HG02938 (cell line): ENCODE measurements around the gene NFIX.
A peak's percentile ranks its signal among the peaks of the same experiment; 100 is the strongest.

Experiments
- ATAC-seq: cut with Tn5 transposase; IDR thresholded peaks from one replicate; pipeline ENCODE4 v1.9.1; 2021; ENCODE audit warnings: mild to moderate bottlenecking, moderate library complexity; ENCODE audit not compliant: unreplicated experiment

Gene NFIX

DNA sequence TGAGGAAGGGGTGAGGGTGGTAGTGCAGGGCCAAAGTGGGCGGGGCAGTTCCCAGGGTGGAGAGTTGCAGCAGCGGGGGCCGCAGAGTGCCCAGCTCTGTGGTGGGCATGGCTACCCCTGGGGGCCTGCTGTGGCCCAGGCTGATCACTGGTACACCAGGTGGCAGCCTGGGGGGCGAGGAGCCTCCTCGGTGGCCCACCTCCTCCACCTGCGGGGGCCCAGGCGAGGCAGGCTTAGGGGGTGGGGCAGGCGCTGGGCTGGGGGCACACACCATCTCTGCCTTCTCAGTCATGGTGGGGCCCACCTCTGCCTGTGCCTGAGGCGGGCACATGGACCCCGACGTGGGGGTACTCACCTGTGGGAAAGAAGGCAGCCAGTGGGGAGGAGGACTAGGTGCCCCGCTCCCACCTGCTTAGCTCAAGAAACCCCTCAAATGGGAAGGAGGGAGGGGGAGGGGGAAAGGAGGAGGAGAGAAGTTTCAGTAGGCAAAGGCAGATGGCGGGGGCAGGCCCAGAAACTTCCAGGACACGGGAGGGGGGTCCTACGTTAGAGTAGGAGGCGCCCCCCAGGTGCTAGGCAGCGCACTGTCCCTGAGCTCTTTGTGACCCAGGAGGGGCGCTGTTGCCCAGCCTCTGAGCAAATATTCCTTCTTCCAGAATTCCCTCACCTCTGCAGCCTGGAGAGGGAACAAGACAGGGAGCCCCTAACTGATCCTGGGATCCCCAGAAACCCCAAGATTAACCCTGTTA, 105.7 kb downstream of the NFIX start:
- no peak for ATAC-seq

DNA sequence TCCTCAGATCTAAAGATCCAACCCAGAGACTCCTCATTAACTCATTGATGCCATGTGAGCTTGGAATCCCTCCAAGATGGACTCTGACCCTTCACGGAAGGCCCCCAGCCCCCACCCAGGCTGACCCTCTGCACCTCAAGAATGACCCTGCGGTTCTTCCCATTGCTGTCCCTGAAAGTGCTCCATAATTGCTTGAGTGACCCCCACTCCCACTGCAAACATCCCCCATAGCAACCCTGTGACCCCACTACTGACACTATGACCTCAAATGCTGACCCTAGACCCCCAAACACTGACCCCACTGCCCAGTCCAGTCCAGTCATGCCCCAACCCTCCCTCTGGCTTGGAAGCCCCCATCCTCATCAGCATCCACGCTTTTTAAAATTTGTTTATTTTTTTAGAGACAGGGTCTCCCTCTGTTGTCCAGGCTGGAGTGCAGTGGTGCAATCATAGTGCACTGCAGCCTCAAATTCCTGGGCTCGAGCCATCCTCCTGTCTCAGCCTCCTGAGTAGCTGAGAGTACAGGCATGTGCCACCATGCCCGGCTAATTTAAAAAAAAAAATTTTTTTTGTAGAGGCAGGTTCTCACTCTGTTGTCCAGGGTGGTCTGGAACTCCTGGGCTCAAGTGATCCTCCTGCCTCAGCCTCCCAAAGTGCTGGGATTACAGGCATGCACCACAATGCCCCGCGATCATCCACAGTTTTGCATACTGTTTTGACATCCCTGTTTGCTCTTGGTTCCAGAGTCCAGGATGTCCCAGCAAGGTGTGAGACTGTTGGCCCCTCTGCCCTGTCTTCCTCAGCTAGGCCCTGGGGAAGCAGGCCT, 106.5 kb downstream of the NFIX start:
- ATAC-seq: no peak

- no peak for ATAC-seq
Observed at GRCh38 chr19:13102416-13102665, 107.1 kb downstream of the NFIX start.

- ATAC-seq: no peak
Observed at GRCh38 chr19:13102666-13103580, 107.6 kb downstream of the NFIX start, which contains the start of gene LYL1. LYL1 (minus strand) TSS chr19:13102858; CDS start chr19:13101171, 1,687 bp downstream.

GRCh38 chr19:13103581-13104359, 108.5 kb downstream of the NFIX start:
- no peak for ATAC-seq

- ATAC-seq: no peak
Observed at GRCh38 chr19:13104360-13104847, 109.1 kb downstream of the NFIX start.

DNA sequence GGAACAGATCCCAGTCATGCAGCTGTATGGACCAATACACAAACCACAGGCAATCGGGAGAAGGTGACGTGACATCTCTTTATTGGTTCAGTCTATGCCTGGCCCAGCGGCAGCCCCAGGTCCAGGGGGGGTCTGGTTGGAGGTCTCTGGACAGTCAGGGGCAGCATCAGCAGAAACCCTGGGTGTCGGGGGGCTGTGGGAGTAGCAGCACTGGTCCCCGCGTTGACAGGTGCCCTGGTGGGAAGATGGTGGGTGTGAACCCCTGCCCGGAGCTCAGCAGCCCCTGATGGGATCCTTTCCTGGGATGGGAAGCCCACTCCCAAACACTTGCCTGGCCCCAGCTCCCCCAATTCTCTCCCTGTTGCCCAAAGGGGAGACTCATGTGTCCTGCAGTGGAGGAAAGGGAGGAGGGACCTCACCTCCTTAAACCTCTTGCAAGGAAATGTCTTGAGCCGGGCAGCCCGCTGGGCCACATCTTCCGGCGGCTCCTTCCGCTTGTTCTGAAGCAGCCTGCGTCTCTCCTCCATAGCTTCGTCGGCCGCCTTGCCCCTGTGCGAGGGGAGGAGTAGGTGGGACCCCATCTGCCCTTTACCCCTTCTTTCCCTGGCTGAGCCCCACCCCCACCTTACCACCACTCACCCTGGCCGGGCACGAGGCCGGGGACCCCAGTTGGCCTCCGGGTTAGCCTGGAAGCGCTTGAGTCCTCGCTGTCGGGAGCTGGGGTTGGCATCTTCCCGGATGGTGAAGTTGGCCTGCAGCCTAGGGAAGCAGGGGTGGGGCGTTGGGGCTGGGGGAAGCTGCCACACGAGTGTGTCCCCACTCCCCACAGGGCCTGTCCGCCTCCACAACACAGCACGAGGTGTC, 109.8 kb downstream of the NFIX start:
- ATAC-seq: no peak

DNA sequence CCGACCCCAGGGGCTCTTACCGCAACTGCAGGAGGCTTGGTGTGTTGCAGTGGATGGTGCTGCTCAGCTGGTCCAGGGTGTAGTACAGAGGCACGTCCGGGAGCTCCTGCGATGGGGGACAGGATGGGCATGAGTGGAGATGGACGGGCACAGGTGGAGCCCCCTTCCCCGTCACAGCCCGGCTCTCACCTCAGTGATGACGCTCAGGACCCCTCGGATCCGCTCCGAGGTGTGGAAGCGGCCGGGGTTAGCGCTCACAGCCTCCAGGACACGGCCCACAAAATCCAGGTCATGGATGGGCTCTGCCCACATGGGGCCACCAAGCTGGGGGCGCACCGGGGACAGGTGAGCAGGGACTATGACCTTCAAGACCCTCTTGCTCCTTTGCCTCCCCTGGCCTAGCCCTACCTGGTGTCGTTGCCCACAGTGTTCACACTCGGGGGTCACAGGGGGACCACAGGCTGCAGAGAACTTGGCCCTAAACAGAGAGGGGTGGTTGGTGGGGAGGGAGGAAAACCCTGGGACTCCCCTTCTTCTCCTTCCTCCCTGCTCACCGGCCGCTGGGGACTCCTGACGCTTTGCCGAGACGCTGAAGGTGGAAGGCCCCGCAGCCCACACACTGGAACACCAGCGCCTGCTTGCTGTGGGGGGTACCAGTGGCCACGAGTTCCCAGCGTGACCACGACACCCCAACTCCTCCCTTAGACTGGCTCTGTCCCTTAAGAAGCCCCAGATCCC, 114.3 kb downstream of the NFIX start:
- no peak for ATAC-seq

DNA sequence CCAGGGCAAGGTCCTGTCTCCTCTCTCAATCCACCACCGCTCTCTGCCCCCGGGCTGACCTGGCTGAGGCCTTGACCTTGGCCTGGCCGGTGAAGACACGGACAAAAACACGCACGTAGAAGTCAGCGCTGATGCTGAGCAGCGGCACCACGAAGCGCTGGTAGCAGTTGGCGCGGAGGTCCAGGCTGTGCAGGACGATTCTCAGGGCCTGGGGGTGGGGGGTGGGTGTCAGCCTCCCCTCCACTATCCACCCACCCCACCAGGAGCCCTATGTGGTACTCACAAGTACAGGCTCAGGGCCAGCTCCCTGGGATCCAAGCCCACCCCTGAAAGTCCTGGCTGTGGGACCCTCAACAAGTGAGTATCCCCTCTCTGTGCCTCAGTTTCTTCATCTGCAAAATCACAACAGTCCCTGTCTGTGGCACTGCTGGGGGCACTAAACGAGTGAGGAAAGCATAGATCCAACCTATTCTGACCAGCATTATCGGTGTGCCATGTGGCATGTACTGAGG, 114.9 kb downstream of the NFIX start:
- no peak for ATAC-seq

- no peak for ATAC-seq
Observed at GRCh38 chr19:13112555-13112954, 117.3 kb downstream of the NFIX start.

GRCh38 chr19:13115936-13116281, 120.6 kb downstream of the NFIX start:
- no peak for ATAC-seq

- ATAC-seq: peak; percentile 49
Observed at GRCh38 chr19:13116282-13117175, 121.3 kb downstream of the NFIX start, which contains the start of gene TRMT1. TRMT1 (minus strand) TSS chr19:13116740; CDS start chr19:13116399, 341 bp downstream.

DNA sequence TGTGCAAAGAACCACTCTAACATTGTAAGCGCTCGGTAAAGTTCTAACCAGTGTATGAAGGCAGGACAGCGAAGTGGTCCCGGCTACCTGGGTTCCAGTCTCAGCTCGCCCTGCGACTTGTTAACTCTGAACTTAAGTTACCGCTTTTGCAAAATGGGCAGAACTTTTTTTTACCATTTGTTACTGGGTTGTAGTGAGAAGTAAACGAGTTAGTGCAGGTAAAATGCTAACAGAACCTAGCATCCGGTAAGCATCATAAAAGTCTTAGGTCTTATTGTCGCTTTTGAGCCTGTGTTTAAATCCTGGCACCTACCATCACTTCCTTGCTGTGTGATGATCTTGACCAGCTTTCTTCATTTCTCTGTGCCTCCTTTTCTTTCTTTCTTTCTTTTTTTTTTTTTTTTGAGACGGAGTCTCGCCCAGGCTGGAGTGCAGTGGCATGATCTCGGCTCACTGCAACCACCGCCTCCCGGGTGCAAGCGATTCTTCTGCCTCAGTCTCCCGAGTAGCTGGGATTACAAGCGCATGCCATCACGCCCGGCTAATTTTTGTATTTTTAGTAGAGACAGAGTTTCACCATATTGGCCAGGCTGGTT, 122.0 kb downstream of the NFIX start:
- ATAC-seq: no peak

DNA sequence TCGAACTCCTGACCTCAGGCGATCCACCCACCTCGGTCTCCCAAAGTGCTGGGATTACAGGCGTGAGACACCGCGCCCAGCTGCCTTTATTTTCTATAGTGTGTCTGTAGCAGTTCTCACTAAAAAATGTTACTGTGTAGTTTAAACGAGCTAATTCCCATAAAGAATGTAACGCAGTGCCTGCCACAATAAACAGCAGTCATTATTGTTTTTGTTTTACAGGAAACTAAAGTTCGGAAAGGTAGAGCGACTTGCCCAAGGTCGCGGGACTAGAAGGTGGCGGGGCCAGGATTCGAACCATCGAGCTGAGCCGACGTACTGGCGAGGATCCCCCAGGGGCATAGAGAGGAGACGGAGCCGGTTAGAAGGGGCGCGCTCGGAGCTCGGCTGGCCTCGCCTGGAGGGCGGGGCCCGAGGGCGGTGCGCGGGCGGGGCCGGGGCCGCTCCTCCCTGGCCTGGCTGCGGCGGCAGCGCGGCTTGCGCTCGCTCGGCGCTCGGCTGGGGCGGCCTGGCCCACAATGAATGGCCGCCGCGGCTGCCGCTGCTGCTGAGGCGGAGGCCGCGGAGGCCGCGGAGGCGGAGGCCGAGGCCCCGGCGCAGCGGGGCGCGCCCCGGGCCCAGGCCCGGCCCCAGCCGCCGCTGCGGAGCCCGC, 122.6 kb downstream of the NFIX start, which contains the start of gene NACC1:
NACC1 (plus strand) TSS at position 493 of the 652 bp plus-strand sequence. CDS start 16,944 bp downstream, outside the sequence.
- peak; percentile 54 for ATAC-seq

- no peak for ATAC-seq
Observed at GRCh38 chr19:13118424-13119193, 123.3 kb downstream of the NFIX start.

GRCh38 chr19:13119627-13120026, 124.4 kb downstream of the NFIX start:
- ATAC-seq: no peak
